Measurements from ENCODE around the gene DDRGK1.
"Not testable (repeated sequence)": the region's sequence is repeated elsewhere in the genome, so short reads cannot be mapped to it uniquely, and the experiment has no call there.

Gene DDRGK1

DNA sequence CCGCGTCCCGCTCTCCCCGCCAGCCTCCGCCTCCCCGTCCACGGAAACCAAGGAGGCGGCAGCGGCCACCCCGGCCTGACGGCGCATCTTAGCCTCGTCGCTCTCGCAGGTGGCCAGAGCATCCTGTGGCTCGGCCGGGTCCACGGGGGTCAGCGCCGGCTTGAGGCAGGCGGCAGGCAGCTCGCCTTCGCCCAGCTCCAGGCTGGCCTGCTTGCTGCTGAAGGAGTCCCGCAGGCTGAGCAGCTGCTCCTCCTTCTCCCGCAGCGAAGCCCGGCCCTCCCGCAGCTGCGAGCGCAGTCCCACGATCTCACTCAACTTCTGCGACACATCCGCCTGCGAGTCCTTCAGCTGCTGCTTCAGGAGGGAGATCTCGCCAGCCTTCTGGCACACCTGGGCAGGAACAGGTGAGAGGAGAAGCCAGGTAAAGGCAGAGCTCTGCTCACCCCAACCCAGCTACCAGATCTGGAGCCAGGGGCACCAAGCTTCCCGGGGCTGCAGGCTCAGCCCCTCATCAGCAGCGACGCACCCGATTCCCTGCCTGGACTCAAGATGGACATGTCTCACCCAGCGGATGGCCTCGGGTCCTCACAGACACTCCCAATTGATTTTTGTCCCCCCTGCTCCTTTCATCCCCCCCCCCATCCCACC is 39.6 kb downstream of the DDRGK1 start:
- DNase-seq (ENCODE audit: low read depth): no peak

DNA sequence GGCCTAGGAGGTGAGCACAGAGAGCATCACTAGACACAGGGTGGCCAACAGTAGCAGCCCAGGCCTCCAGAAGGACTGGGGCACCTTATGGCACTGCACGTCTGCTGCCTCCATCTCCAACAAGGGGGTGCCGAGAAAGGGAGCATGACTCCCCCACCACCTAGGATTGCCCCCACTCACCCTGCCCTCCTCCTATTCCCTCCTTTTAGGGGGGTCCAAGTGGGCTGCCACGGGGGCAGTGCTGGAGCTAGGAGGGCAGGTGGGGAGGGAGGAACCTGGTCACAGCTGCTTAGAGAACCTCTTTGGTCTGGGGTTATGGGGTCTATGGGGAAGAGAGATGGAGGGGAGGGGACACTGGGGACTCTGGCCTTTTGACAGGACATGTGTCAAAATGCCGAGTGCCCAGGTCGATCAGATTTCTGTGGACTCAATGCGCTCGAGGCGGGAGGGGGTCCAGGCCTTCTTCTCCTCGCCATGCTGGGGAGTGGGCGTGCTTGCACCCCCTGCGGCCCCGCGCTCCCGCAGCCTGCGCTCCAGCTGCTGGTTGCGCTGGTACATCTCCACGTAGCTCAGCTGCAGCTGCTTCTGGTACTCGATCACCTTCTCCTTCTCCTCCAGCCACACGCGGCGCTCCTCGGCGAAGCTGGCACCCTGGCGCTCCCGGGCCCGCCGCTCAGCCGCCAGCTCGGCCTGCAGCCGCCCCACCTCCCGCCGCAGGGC is 40.3 kb downstream of the DDRGK1 start:
- no peak for DNase-seq (ENCODE audit: low read depth)

DNA sequence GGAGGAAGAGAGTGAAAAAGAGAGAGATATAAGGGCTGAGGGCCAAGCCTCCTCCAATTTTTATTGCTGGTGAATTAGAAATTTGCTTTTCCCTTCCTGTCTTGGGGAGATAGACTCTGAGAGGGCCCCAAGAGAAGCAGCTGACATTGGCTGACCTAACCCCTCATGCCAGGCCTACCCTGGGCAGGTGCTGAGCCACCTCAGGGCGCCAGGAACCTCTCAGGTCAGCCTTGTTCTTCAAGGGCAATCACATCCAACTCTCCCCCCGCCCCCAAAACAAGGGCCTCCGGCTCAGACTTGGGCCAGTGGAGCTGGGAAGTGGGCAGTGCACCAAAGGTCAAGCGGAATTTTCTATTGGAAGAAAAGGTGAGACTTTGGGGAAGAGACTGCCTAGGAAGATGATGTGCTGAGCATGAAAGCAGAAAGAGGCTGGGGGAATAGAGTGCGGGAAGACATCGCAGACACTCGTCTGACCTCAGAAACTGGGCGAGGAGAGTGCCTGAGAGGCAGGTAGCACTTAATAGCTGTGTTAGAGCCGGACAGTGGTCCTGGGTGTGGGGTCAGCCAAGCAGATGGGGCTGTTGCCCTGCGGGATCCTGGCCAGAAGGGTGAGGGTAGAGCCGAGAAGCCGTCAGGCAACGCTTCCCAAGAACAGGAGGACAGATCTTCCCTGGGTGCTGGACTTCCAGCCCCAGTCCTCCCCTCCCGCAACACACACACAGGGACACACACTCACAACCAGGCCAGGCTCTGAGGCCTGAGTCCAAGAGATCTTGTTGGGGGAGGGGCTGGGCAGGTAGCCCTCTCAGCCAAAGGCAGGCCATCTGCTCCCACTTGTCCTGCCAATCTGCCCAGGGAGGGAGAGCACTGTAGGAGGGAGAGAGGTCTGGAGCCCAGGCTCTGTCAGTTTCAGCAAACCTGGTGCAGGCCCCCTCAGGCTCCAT is 41.1 kb downstream of the DDRGK1 start:
- DNase-seq (ENCODE audit: low read depth): no peak

DNA sequence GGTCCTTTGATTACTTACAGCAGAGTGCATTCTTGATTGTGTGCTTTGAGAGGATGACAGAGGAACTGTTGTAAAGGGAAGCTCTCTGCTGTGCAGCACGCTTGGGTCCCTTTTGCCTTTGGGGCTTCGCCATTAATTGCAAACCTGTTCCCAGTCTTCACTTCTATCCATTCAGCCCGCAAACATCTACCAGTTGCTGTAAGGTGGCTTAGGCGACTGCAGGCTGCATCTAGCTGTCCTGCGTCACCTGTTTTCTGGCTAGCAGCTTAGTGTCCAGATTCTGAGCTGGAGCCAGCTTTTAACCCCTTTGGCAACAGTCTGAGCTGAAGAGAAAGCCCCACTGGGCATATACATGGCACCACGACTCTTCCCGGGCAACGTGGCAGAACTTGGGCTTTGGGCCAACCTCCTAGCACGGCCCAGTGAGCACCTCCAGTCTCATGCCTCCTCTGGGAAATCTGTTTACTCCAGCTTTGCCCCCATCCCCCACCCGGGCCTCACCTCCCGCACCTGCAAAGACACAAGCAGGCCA is 42.3 kb downstream of the DDRGK1 start:
- DNase-seq (ENCODE audit: low read depth): no peak

DNA sequence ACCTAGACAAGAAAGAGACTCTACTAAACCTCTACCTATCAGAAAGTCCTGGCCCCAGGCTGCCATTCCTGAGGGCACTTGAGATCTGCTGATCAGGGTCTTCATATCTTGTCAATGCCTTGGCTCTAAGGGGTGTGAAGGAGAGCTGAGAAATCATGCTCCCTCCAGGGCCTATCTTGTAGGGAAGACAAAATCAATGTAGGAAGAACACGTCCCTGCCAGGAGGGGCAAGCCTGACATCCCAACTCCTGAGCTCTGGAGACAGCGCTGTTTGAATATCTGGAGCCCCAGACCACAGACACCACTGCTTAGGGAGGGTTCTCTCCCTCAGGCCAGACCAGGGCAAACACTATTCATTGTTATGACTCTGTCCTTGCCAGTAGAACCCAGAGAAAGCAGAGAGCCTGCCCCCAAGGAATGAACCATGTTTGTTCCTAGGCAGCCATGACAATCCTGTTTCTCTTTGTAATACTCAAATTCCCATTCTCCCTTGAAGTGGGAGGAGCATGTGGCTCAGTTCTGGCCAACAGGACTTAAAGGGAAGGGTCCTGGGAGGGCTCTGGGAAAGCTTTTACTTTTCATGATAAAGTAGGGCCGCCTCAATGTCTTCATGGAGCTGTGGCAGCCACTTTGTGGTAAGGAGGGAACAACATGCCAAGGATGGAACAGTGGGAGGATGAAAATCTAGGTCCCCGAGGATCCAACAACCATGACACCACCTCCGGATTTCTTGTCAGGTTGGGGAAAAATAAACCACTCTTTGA is 43.0 kb downstream of the DDRGK1 start:
- no peak for DNase-seq (ENCODE audit: low read depth)

DNA sequence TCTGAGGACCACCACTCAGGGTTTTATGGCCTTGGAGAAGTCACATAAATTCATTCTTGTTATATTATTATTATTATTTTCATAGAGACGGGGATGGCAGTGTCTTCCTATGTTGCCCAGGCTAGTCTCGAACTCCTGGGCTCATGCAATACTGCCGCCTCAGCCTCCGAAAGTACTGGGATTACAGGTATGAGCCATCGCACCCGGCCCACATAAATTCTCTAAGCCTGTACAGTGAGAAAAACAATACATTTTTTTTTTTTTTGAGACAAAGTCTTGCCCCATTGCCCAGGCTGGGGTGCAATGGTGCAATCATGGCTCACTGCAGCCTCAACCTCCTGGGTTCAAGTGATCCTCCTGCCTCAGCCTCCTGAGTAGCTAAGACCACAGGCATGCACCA is 44.1 kb downstream of the DDRGK1 start:
- no peak for DNase-seq (ENCODE audit: low read depth)

DNA sequence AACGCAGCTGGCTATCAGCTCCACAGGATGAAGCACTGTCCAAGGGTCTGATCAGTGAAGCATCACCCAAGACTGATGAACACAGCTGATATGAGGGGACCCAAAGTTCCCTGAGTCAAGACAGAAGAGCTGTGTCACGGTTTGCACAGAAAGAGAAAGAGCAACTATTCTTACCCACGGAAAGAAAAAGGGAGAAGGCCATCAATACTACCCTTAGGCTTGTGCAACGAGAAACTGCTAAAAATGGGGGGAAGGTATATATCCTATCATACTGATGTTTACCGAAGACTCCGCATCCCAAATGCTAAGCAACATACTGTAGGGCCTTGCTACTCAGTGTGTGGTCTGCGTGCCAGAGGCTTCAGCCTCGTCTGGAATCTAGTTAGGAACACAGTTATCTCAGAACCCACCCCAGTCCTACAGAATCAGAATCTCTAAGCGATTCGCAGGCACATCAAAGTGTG is 45.5 kb downstream of the DDRGK1 start:
- DNase-seq (ENCODE audit: low read depth): no peak

DNA sequence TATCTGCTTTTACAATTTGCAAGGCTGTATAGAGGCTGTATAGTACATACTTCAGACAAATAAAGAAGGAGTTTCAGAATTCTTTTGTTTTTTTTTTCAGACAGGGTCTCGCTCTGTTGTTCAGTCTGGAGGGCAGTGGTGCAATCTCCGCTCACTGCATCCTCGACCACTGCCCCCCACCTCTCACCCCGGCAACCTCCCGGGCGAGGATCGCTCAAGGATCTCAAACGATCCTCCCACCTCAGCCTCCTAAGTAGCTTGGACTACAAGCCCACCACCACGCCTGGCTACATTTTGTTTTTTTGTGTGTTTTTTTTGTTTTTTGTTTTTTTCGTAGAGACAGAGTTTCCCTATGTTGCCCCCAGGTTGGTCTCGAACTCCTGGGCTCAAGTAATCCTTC is 46.7 kb downstream of the DDRGK1 start:
- DNase-seq (ENCODE audit: low read depth): no peak

DNA sequence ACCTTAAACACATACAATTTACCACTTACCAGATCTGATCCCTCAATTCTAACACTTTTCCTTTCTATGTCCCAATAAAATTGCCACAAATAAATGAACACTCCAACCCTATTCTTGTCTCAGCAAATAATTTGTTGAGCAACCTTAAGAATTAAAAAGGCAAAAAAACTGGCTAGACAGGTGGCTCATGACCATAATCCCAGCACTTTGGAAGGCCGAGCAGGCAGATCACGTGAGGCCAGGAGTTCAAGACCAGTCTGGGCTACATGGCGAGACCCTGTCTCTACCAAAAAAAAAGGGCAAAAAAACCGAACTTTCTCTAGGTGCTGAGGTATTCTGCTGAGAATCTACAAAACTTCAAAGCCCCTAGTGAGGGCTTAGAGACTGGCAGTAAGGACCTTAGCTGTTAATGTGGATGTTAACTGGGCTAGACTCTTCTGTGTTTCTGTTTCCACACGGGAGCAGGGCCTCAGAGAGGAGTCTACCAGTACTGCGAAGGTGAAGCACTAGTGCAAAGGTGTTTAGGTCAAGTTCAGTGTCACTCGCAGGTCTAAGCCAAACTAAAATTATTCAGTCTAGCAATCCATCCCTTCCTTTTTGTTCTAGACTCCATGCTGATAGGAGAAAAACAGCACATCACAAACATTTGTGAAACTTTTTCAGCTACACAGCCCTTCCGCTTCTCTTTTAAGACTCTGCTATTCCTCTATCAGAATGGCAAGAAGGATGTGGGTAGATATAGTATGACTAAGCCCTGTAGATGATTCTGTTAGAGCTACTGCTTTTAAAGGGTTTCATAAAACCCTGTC is 47.5 kb downstream of the DDRGK1 start:
- DNase-seq (ENCODE audit: low read depth): no peak

DNA sequence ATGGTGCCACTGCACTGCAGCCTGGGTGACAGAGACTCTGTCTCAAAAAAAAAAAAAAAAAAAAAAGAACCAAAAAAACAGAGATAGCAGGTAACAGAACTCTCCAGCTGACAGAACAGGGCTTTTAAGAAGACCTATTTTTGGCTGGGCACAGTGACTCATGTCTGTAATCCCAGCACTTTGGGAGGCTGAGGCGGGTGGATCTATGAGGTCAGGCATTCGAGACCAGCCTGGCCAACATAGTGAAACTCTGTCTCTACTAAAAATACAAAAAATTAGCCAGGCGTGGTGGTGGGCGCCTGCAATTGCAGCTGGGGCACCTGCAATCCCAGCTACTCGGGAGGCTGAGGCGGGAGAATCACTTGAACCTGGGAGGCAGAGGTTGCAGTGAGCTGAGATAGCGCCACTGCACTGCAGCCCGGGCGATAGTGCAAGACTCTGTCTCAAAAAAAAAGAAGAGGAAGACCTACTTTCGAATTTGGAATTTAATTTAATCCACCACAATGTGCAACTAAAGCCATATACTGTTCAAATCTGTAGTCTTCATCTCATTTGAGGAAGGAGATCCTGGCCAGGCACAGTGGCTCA is 52.3 kb downstream of the DDRGK1 start:
- not testable (repeated sequence) for DNase-seq (ENCODE audit: low read depth)

DNA sequence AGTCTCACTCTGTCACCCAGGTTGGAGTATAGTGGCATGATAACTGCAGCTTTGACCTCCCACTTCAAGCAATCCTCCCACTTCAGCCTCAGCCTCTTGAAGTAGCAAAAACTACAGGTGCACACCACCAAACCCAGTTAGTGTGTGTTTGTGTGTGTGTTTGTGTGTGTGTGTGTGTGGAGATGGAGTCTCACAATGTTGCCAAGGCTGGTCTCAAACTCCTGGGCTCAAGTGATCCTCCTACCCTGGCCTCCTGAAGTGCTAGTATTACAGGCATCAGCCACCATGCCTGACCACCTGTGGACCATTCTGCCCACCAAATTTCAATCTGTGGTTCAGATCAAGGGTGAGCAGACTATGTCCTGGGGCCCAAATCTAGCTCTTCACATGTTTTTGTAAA is 53.6 kb downstream of the DDRGK1 start:
- DNase-seq (ENCODE audit: low read depth): no peak

DNA sequence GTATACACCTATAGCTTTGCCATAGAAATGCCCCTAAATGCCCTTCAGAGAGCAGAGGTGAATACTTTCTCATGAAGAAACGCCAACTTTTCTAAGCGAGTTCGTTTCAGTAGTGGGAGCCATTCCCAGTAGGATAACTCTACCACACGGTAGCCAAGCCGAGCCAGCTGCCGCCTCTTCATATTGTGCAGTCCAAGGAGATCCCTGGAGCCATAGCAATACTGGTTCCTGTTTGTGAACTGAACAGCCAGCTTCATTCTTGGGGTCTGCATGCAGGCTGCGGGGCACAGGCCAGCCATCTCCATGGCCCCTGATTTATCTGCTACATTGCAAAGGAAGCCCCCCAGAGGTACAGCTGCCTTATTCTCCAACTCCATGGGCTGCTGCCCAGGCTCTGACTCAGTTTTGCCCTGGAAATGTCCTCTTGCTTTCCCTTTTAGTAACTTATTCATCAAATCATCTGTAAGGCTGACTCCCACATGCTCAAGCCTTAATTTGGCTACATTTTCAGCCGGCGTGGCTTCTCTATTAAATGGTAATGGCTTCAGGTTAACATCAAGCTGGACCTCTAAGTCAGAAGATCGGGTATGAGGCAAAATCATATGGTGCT is 57.6 kb downstream of the DDRGK1 start:
- no peak for DNase-seq (ENCODE audit: low read depth)

DNA sequence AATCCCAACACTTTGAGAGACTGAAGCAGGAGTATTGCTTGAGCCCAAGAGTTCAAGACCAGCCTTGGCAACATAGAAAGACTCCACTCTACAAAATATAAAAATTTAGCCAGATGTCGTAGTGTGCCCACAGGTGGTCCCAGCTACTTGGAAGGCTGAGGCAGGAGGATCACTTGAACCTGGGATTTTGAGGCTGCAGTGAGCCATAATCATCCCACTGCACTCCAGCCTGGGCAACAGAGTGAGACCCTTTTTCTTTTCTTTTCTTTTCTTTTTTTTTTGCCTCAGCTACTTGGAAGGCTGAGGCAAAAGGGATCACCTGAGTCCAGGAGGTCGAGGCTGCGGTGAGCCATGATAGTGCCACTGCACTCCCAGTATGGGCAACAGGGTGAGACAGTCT is 62.7 kb downstream of the DDRGK1 start:
- DNase-seq (ENCODE audit: low read depth): no peak

All from stimulated activated CD4-positive, alpha-beta T cell treated with anti-CD3 and anti-CD28 coated beads, Interleukin-2, amount 100 ng/mL, for 4 hours (primary cell).